T-cell (primary cell): Measurements from ENCODE around the gene GIMAP6. TPM values are rescaled to one million over a fixed set of nuclear protein-coding genes. Genes with fewer than 3 reads are reported as not detected.
A peak's percentile ranks its signal among the peaks of the same experiment; 100 is the strongest.
"Not testable (repeated sequence)": the region's sequence is repeated elsewhere in the genome, so short reads cannot be mapped to it uniquely, and the experiment has no call there.

Experiments used
- ATAC-seq, 4 experiments: fragments of 200-7000 bp in 3 of 4; fragments of 150-1000 bp in 1 of 4; cut with Tn5 transposase; replicated peaks in 1 of 4; 1 replicate in 3 of 4; 2 replicates in 1 of 4; pipeline ENCODE4 v1.10.0; 2021; ENCODE audit warnings: moderate library complexity in 3 of 4, mild to moderate bottlenecking in 2 of 4, moderate number of reproducible peaks in 1 of 4
- CTCF ChIA-PET, 2 donors: fragments of 300-600 bp; sonication (Branson Sonifier 250); formaldehyde crosslinking; loops; one replicate each; lab custom pipeline; 2022; ENCODE audit warnings: antibody characterized with exemption in 2 of 2; lab: Charles Lee
- POLR2A ChIA-PET, 2 donors: fragments of 300-600 bp; sonication (Branson Sonifier 250); formaldehyde crosslinking; loops; one replicate each; lab custom pipeline; 2022; ENCODE audit warnings: antibody characterized with exemption in 2 of 2; lab: Charles Lee
- DNase-seq, 35 experiments: peaks; one replicate each; pipeline versions ENCODE4 v3.0.0 to v3.0.0-alpha.2; 2013 to 2023
- H3K27ac ChIP-seq: one replicate; pipeline ENCODE4 v1.5.1; 2013; ENCODE audit warnings: low read length
- H3K27me3 ChIP-seq, 2 experiments: replicated peaks in 1 of 2; 1 replicate in 1 of 2; 2 replicates in 1 of 2; pipeline versions ENCODE4 v1.6.1 to v1.7.0; 2013; ENCODE audit warnings: low read length in 1 of 2, mixed read lengths in 1 of 2; ENCODE audit not compliant: control insufficient read depth in 2 of 2, insufficient read depth in 2 of 2; ENCODE audit errors: extremely low read depth in 1 of 2
- H3K36me3 ChIP-seq, 2 donors: 1 replicate in 1 of 2; 2 replicates in 1 of 2; pipeline versions ENCODE4 v1.6.1 to v1.7.0; 2013; ENCODE audit warnings: low read length in 1 of 2; ENCODE audit not compliant: control insufficient read depth in 2 of 2, insufficient read depth in 1 of 2; ENCODE audit errors: extremely low read depth in 1 of 2
- H3K4me1 ChIP-seq, 2 experiments: 1 replicate in 1 of 2; 2 replicates in 1 of 2; pipeline versions ENCODE4 v1.6.1 to v1.7.0; 2013; ENCODE audit warnings: low read length in 2 of 2, mixed read lengths in 1 of 2; ENCODE audit not compliant: insufficient read depth in 2 of 2, control insufficient read depth in 1 of 2; ENCODE audit errors: extremely low read depth in 1 of 2
- H3K4me3 ChIP-seq, 2 donors: 1 replicate in 1 of 2; 2 replicates in 1 of 2; pipeline versions ENCODE4 v1.5.1 to v1.7.0; 2013; ENCODE audit warnings: mild to moderate bottlenecking in 2 of 2, low read length in 1 of 2, moderate library complexity in 1 of 2; ENCODE audit not compliant: control insufficient read depth in 1 of 2; ENCODE audit errors: extremely low read depth in 1 of 2
- H3K9me3 ChIP-seq: 2 replicates; pipeline ENCODE4 v1.7.0; 2013
- H3K27ac Mint-ChIP-seq, 2 donors: one replicate each; pipeline ENCODE4 v1.8.0; 2020 to 2021; ENCODE audit warnings: mild to moderate bottlenecking in 2 of 2, mixed read lengths in 2 of 2
- H3K27me3 Mint-ChIP-seq, 2 donors: one replicate each; pipeline ENCODE4 v1.8.0; 2021 to 2022; ENCODE audit warnings: mixed read lengths in 2 of 2
- H3K36me3 Mint-ChIP-seq: one replicate; pipeline ENCODE4 v1.8.0; 2021; ENCODE audit warnings: mixed read lengths
- H3K4me1 Mint-ChIP-seq, 3 donors: one replicate each; pipeline ENCODE4 v1.8.0; 2020 to 2022; ENCODE audit warnings: mixed read lengths in 3 of 3, mild to moderate bottlenecking in 1 of 3
- H3K4me3 Mint-ChIP-seq, 3 donors: one replicate each; pipeline ENCODE4 v1.8.0; 2020 to 2022; ENCODE audit warnings: mild to moderate bottlenecking in 3 of 3, mixed read lengths in 3 of 3, moderate library complexity in 3 of 3
- H3K9me3 Mint-ChIP-seq, 3 donors: one replicate each; pipeline ENCODE4 v1.8.0; 2020 to 2022; ENCODE audit warnings: mixed read lengths in 3 of 3
- WGBS: methylation state at CpG from one replicate; pipeline ENCODE4 v1.1.5; 2013; ENCODE audit warnings: missing lambda C conversion rate; ENCODE audit not compliant: insufficient coverage; 5-methylcytosine and 5-hydroxymethylcytosine counted together
- total RNA-seq, 35 experiments: library from RNA in 6 of 35; stranded (reverse) in 6 of 35; fragments of 120-200 nt in 1 of 35; gene quantifications; one replicate each; pipeline versions ENCODE4 v1.2.1 to v1.2.4 and lab custom pipeline; 2013 to 2026

The GIMAP6 gene
- total RNA-seq, 5 donors from 2014 or later (not counting 1 experiment from before 2014, with no cell fraction given) = 55.0 to 168 (median 150) TPM

DNA sequence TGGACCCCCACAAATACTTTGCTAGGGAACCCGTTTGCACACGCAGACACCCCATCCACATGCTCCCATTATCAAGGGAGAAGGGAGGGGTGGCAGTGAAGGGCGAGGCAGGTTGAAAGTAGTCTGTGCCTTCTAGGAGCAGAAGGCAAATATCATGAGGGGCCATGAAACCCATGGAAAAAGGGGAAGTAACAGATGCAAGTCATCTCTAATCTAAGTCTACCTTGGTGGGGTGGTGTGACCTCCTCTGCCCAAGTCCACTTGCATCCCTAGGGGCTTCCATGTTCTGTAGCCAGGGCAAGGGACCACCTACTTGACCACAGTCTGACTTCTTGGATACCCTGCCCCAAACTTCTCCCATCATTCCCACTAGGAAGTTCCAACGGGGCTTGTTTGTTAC lies 5.5 kb downstream of the GIMAP6 start:
- ChIA-PET CTCF (no interaction called here), POLR2A (no interaction called here)
- peak overlapping the region; percentile 29 for H3K27ac ChIP-seq
- peak overlapping the region in 2 of 3 donors; percentile 43 to 94 for H3K4me3 Mint-ChIP-seq
- H3K27me3 Mint-ChIP-seq = no peaks in the 10 kb centered on the region
- H3K4me1 ChIP-seq = peaks cover 15 to 51% of the 10 kb centered on the region in 2 experiments
- no peaks in the 10 kb centered on the region for H3K9me3 ChIP-seq
- peaks cover 78 to 85% (median 84%) of the 10 kb centered on the region in 3 donors for H3K4me1 Mint-ChIP-seq
- WGBS = no CpG with 5 or more reads among the region's 4 CpGs
- H3K27ac Mint-ChIP-seq = peak overlapping the region; percentile 75 to 87
- ATAC-seq (no peak), DNase-seq (no peak)
- peaks cover 24 to 50% of the 10 kb centered on the region in 2 donors for H3K36me3 ChIP-seq
- H3K36me3 Mint-ChIP-seq = peaks cover 75% of the 10 kb centered on the region
- H3K9me3 Mint-ChIP-seq = peaks cover 5 to 26% (median 8%) of the 10 kb centered on the region in 3 donors
- H3K27me3 ChIP-seq = no peaks in the 10 kb centered on the region
- no peak overlapping the region for H3K4me3 ChIP-seq

DNA sequence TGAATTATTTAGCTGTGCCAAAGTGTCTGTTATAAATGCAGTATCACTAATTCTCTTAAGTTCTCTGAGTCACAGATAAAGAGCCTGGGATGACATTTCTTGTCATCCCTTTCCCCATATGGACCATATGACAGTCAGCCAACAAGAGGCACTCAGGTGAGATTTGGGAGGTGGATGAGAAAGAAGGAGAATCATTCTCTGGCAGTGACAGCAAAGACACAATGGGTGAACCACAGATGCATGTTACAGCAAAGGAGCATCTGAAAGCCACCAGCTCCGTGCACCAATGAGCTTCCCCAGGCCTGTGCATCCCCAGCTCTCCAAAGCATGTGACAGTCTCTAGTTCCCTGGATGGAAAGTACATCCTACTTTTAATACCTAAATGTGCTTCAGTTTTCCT lies 10.8 kb downstream of the GIMAP6 start:
- DNase-seq (peak in 1 of 35 experiments; percentile 14), ATAC-seq (peak in 3 of 4 experiments; percentile 36 to 46 (median 41))
- Mint-ChIP-seq H3K9me3 (peaks cover 3 to 36% (median 13%) of the 10 kb centered on the region in 3 donors), H3K27me3 (no peaks in the 10 kb centered on the region), H3K4me1 (peaks cover 66 to 78% (median 77%) of the 10 kb centered on the region in 3 donors), H3K27ac (peak overlapping the region; percentile 91), H3K36me3 (peaks cover 39% of the 10 kb centered on the region), H3K4me3 (peak overlapping the region in 2 of 3 donors; percentile 1 to 55)
- ChIA-PET POLR2A (interaction anchor here in 1 of 2 donors (0.9 kb wide), 1 partner anchor 80 kb away, joined by 3 read pairs; no protein-coding TSS in a partner anchor), CTCF (interaction anchor here in 1 of 2 donors (0.6 kb wide), 1 partner anchor 27 kb away, joined by 3 read pairs; no protein-coding TSS in a partner anchor)
- Histone ChIP-seq H3K4me1 (peaks cover 10 to 17% of the 10 kb centered on the region in 2 experiments), H3K4me3 (no peak overlapping the region), H3K27me3 (no peaks in the 10 kb centered on the region), H3K36me3 (peaks cover 2 to 8% of the 10 kb centered on the region in 2 donors), H3K27ac (peak overlapping the region; percentile 49), H3K9me3 (no peaks in the 10 kb centered on the region)
- WGBS = 33% methylated on average over 1 of the region's 1 CpG

DNA sequence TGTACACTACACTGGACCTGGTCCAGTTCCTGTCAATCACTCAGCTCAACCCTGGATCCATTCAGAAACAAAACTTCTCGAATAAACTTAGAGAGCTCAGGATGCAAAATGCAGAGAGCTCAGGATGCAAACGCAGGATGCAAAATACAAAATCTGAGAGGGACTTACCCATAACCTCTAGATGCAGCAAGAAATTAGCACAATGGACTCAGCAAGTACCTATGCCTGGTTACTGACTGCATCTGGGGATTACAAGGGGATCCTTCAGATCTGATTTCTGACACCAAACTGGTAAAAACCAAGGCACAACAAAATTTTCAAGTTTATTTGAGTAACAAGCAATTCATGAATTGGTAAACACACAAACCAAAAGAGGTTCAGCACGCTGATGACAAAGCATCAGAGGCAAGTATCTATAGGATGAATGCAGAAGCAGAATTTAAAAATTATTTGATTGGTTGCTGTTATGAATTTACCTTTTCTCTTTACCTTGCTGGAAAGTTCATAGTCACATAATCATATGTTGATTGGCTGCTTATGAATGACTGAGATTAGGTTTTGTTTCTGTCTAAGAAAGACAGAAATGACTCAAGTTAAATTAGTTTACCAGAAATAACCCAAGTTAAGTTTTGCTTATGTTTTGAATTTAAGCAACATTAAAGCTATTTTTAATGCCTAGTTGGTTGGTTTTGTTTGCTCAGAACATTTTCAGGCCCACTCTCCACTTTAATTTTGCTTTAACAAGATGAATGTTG lies 11.4 kb downstream of the GIMAP6 start:
- Mint-ChIP-seq H3K27ac (peak overlapping the region; percentile 91), H3K36me3 (peaks cover 33% of the 10 kb centered on the region), H3K27me3 (no peaks in the 10 kb centered on the region), H3K4me3 (peak overlapping the region in 2 of 3 donors; percentile 1 to 55), H3K4me1 (peaks cover 62 to 75% (median 72%) of the 10 kb centered on the region in 3 donors), H3K9me3 (peaks cover 3 to 36% (median 13%) of the 10 kb centered on the region in 3 donors)
- DNase-seq (peak in 1 of 35 experiments; percentile 27), ATAC-seq (peak; percentile 10 to 51 (median 46))
- Histone ChIP-seq H3K27ac (peak overlapping the region; percentile 49), H3K9me3 (no peaks in the 10 kb centered on the region), H3K4me3 (no peak overlapping the region), H3K27me3 (no peaks in the 10 kb centered on the region), H3K36me3 (peaks cover 0 to 3% of the 10 kb centered on the region in 2 donors), H3K4me1 (peaks cover 4 to 17% of the 10 kb centered on the region in 2 experiments)
- WGBS = 27% methylated on average over 2 of the region's 3 CpGs
- CTCF ChIA-PET = no interaction called here
- POLR2A ChIA-PET = interaction anchor here (0.6 to 0.9 kb wide), 3 partner anchors 81 to 214 kb away, joined by 3 read pairs; no protein-coding TSS in a partner anchor

DNA sequence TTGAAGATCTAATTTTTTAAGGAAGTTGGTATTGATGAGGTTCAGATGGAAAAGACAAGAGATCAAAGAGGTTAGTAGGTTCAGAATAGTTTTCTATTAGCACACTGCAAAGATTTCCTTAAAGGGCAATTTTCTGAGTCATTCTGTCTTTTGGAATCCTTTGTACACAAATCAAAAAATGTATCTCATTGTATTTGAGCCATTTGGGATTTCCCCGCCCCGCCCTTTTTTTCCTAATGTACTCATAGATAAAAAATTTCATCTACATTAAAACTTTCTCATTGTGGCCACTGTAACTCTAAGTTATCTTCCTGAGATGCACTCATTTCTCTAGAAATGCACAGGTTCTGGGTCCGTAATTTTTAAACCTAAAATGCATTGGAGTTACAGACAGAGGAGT lies 12.1 kb downstream of the GIMAP6 start:
- 70% methylated on average over 3 of the region's 3 CpGs for WGBS
- peaks cover 26% of the 10 kb centered on the region for H3K36me3 Mint-ChIP-seq
- ATAC-seq (no peak), DNase-seq (no peak)
- peaks cover 3 to 29% (median 8%) of the 10 kb centered on the region in 3 donors for H3K9me3 Mint-ChIP-seq
- peak overlapping the region in 1 of 3 donors; percentile 55 for H3K4me3 Mint-ChIP-seq
- peaks cover 60 to 75% (median 70%) of the 10 kb centered on the region in 3 donors for H3K4me1 Mint-ChIP-seq
- ChIA-PET CTCF (no interaction called here), POLR2A (interaction anchor here in 1 of 2 donors (0.6 to 0.9 kb wide), 2 partner anchors 95 to 213 kb away, joined by 3 read pairs; no protein-coding TSS in a partner anchor)
- peak overlapping the region; percentile 91 for H3K27ac Mint-ChIP-seq
- Histone ChIP-seq H3K9me3 (no peaks in the 10 kb centered on the region), H3K4me1 (peaks cover 11 to 15% of the 10 kb centered on the region in 2 experiments), H3K27me3 (no peaks in the 10 kb centered on the region), H3K4me3 (no peak overlapping the region), H3K36me3 (peaks cover 0 to 1% of the 10 kb centered on the region in 2 donors), H3K27ac (peak overlapping the region; percentile 49)
- no peaks in the 10 kb centered on the region for H3K27me3 Mint-ChIP-seq

DNA sequence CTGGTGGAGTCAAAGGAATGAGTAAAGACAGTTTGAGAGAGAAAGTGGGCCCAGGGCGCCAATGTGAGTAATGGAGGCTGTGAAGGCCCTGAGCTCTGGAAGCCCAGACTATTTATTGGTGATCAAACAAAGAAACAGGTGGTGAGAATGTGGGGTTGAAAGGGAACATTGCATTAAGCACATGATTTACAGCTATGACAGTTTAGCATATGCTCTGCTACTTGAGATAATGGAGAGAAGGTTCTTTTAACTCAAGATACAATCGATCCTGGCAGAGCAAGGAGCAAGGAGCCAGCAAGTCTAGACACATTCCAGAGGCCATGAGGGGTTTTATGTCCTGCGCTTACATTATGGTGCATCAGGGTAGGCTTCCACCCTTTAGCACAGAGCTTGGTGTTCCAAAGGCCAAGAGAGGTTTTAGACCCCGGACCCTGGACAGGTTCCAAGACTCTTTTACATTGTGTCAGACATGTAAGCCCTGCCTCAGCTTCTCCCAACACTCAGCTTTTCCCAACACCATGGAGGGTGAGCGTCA lies 16.9 kb downstream of the GIMAP6 start:
- WGBS = 83% methylated on average over 2 of the region's 5 CpGs
- CTCF ChIA-PET, H3K36me3 ChIP-seq, DNase-seq, H3K27me3 ChIP-seq, POLR2A ChIA-PET, H3K4me3 ChIP-seq, ATAC-seq, H3K27me3 Mint-ChIP-seq, H3K9me3 ChIP-seq: not testable (repeated sequence)
- H3K4me1 ChIP-seq = peaks cover 11 to 21% of the 10 kb centered on the region in 2 experiments
- Mint-ChIP-seq H3K27ac (peak overlapping the region; percentile 81 to 93), H3K9me3 (peaks cover 7 to 29% (median 13%) of the 10 kb centered on the region in 3 donors), H3K4me3 (peak overlapping the region in 1 of 3 donors; percentile 52), H3K36me3 (peaks cover 13% of the 10 kb centered on the region), H3K4me1 (peaks cover 68 to 72% (median 70%) of the 10 kb centered on the region in 3 donors)
- H3K27ac ChIP-seq = peak overlapping the region; percentile 71

DNA sequence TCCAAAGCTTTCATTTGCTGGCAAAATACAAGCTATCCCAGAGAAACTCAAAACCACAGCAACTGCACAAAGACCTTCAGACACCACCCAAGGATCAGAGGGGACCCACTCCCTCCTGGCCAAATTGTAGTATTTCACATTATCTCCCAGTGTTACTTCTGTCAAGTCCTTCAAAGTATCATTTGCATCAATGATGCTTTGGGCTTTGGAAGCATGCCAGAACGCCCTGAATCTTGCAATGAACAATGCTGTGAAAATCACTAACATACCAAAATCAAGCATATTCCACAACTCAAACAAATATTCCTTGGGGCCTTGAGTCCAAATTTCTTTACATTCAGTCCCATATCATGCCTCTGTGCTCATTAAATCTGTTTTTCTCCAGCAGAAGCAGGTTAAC lies 17.8 kb downstream of the GIMAP6 start:
- peak overlapping the region; percentile 71 for H3K27ac ChIP-seq
- H3K9me3 ChIP-seq, CTCF ChIA-PET, H3K27me3 Mint-ChIP-seq, H3K27me3 ChIP-seq, ATAC-seq, H3K4me3 ChIP-seq, H3K36me3 ChIP-seq: not testable (repeated sequence)
- Mint-ChIP-seq H3K36me3 (peaks cover 13% of the 10 kb centered on the region), H3K4me3 (peak overlapping the region in 1 of 3 donors; percentile 52), H3K27ac (peak overlapping the region; percentile 81 to 93), H3K9me3 (peaks cover 7 to 29% (median 13%) of the 10 kb centered on the region in 3 donors), H3K4me1 (peaks cover 68 to 73% (median 70%) of the 10 kb centered on the region in 3 donors)
- WGBS = 75% methylated on average over 1 of the region's 1 CpG
- POLR2A ChIA-PET = interaction anchor here in 1 of 2 donors (0.6 kb wide), 1 partner anchor 80 kb away, joined by 3 read pairs; no protein-coding TSS in a partner anchor
- DNase-seq = peak in 3 of 35 experiments; percentile 12 to 22 (median 15)
- peaks cover 7 to 20% of the 10 kb centered on the region in 2 experiments for H3K4me1 ChIP-seq
